Measurements from ENCODE around the gene PRTFDC1.

DNA sequence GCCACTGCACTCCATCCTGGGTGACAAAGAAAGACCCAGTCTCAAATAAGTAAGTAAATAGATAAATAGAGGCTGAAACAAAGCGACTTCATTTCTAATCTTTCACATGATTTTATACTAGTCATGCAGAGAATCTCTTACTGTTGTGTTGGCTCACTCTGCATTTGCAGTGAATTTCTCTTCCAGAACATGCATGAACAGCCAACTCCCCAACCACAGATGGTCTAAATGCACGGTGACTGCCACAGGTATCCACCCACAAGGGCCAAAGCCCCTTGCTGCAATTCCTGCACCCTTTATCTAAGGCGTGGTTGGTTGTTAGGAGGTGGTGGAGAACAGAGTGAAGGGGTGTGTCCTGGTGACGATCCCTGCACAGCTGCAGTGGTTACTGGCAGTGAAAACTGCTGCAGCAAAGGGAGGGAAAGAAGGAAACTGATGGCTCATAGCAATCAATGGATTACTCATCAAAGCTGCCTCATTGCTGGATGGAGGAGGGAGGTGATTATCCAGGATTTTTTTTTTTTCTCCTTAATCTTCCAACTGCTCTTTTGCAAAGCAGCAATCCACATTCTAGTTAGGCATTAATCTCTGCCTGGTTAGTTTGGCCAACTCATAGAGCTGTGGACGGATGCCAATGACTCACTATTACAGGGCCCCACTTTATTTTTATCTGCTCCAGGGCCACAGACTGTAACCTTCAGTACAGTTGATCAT, 50.6 kb downstream of the PRTFDC1 start:
- TF ChIP-seq POLR2A (IDR thresholded peaks at IDR 0.05; ENCODE audit: low read depth, low read length): no peak
- no peak for TF ChIP-seq TAF1 (IDR thresholded peaks at IDR 0.05; ENCODE audit: borderline replicate concordance, low read depth, low read length)
- no peak for TF ChIP-seq POLR2AphosphoS5 (IDR thresholded peaks at IDR 0.05; ENCODE audit: low read depth, low read length)

All from GM12892 (cell line).